ENCODE measurements around the gene CMTM5. TPM values are rescaled to one million over a fixed set of nuclear protein-coding genes. Genes with fewer than 3 reads are reported as not detected.
"Not testable (repeated sequence)": the region's sequence is repeated elsewhere in the genome, so short reads cannot be mapped to it uniquely, and the experiment has no call there.

CMTM5 gene
- polyA plus RNA-seq, 1 of the 3 experiments (the other 2 are of a cell fraction): 0.13 TPM

GRCh38 chr14:23425169-23425568 lies 48.3 kb downstream of the CMTM5 start (continued):
- TF ChIP-seq TEAD4 (IDR thresholded peaks at IDR 0.05; ENCODE audit: borderline replicate concordance, insufficient read depth) (no peak), POLR2AphosphoS5 (IDR thresholded peaks at IDR 0.05; ENCODE audit: low read depth, low read length) (no peak), FOXJ3 (CRISPR knock-in tag; IDR thresholded peaks at IDR 0.05) (no peak), ELF1 (IDR thresholded peaks at IDR 0.05) (no peak), CHD2 (IDR thresholded peaks at IDR 0.05; ENCODE audit: low read length, partially characterized antibody) (no peak), MAX (IDR thresholded peaks at IDR 0.05; ENCODE audit: low read depth) (no peak), GATA2 (CRISPR knock-in tag; IDR thresholded peaks at IDR 0.05) (no peak), RAD21 (IDR thresholded peaks at IDR 0.05; ENCODE audit: low read length) (no peak)

- H3K36me3 ChIP-seq (replicated peaks in 1 of 2; ENCODE audit: control insufficient read depth in 1 of 2, insufficient read depth in 2 of 2, low read length in 1 of 2); H3K79me2 ChIP-seq (ENCODE audit: insufficient read depth); H3K9me3 ChIP-seq; H3K27me3 ChIP-seq (ENCODE audit: insufficient read depth); DNase-seq; H4K20me1 ChIP-seq (ENCODE audit: insufficient read depth); H3K4me2 ChIP-seq; POLR2A ChIA-PET; CTCF ChIA-PET; H3K4me1 ChIP-seq (ENCODE audit: control insufficient read depth in 1 of 2, insufficient read depth in 2 of 2, low read depth in 1 of 2, low read length in 1 of 2); H3K9me2 ChIP-seq; H2AFZ ChIP-seq (ENCODE audit: low read depth); H3K9ac ChIP-seq; H3F3A ChIP-seq (replicated peaks; ENCODE audit: insufficient read depth); H3K4me3 ChIP-seq (ENCODE audit: low read depth in 2 of 2, low read length in 1 of 2); H3K27ac ChIP-seq (ENCODE audit: low read depth in 2 of 2, low read length in 1 of 2): not testable (repeated sequence)
- 17% methylated on average over 2 of the region's 6 CpGs for WGBS (ENCODE audit: low lambda C conversion rate)
Observed at GRCh38 chr14:23425798-23426197, 49.0 kb downstream of the CMTM5 start.

DNA sequence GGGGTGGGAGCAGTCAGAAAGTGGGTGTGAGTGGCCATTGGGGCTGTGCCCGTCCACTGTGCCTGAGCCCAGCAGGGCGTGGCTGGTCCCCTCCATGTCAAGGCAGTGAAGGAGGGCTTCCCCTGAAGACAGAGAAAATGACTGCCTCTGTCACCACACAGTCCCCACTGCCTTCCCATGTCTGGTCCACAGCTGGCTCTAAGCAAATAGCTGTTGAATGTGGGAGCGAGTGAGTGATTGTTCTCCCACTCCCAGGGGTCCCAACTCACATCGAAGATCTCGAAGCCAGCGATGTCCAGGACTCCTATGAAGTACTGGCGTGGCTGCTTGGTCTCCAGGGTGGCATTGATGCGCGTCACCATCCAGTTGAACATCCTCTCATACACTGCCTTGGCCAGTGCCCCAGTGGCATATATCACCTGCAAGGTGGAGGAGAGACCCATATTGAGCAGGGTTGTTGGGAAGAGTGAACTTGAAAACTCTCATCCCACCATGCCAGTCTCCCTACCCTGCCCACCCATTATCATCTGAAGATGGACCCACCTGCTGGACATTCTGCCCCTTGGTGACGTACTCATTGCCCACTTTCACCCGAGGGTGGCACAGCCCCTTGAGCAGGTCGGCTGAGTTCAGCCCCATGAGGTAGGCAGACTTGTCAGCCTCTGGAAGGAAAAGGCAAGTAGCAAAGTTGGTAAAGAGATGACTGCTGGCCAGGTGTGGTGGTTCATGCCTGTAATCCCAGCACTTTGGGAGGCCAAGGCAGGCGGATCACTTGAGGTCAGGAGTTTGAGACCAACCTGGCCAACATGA lies 52.0 kb downstream of the CMTM5 start:
- Histone ChIP-seq H3K9me2 (no peaks in the 10 kb centered on the region), H3K4me2 (no peak overlapping the region), H3K4me3 (ENCODE audit: low read depth in 2 of 2, low read length in 1 of 2) (no peak overlapping the region), H3K9me3 (no peaks in the 10 kb centered on the region), H3K4me1 (ENCODE audit: control insufficient read depth in 1 of 2, insufficient read depth in 2 of 2, low read depth in 1 of 2, low read length in 1 of 2) (no peaks in the 10 kb centered on the region; a peak in 1 of 4 replicates), H3K36me3 (replicated peaks in 1 of 2; ENCODE audit: control insufficient read depth in 1 of 2, insufficient read depth in 2 of 2, low read length in 1 of 2) (no peaks in the 10 kb centered on the region), H3K9ac (no peak overlapping the region), H3F3A (replicated peaks; ENCODE audit: insufficient read depth) (no peaks in the 10 kb centered on the region), H3K27ac (ENCODE audit: low read depth in 2 of 2, low read length in 1 of 2) (no peak overlapping the region), H2AFZ (ENCODE audit: low read depth) (no peak overlapping the region), H3K27me3 (ENCODE audit: insufficient read depth) (peaks cover 6% of the 10 kb centered on the region; the same call in 1 of the 2 replicates), H4K20me1 (ENCODE audit: insufficient read depth) (no peaks in the 10 kb centered on the region), H3K79me2 (ENCODE audit: insufficient read depth) (no peaks in the 10 kb centered on the region)
- ChIA-PET POLR2A (no interaction called here), CTCF (interaction anchor here (1.1 kb wide), 1 partner anchor 49 kb away, joined by 3 read pairs; no protein-coding TSS in a partner anchor)
- no peak for DNase-seq
- WGBS (ENCODE audit: low lambda C conversion rate): 29% methylated on average over 13 of the region's 13 CpGs
- no peak for TF ChIP-seq EZH2phosphoT487 (IDR thresholded peaks at IDR 0.05; ENCODE audit: borderline replicate concordance, low read depth)
- no peak for TF ChIP-seq ELF1 (IDR thresholded peaks at IDR 0.05)
- TF ChIP-seq, protein P1, sequence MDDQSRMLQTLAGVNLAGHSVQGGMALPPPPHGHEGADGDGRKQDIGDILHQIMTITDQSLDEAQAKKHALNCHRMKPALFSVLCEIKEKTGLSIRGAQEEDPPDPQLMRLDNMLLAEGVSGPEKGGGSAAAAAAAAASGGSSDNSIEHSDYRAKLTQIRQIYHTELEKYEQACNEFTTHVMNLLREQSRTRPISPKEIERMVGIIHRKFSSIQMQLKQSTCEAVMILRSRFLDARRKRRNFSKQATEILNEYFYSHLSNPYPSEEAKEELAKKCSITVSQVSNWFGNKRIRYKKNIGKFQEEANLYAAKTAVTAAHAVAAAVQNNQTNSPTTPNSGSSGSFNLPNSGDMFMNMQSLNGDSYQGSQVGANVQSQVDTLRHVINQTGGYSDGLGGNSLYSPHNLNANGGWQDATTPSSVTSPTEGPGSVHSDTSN (IDR thresholded peaks at IDR 0.05): no peak
- TF ChIP-seq GABPA (IDR thresholded peaks at IDR 0.05; ENCODE audit: low read depth): no peak
- TF ChIP-seq GATA2 (CRISPR knock-in tag; IDR thresholded peaks at IDR 0.05): no peak
- no peak for TF ChIP-seq RAD21 (IDR thresholded peaks at IDR 0.05; ENCODE audit: low read length)
- no peak for TF ChIP-seq MAX (IDR thresholded peaks at IDR 0.05; ENCODE audit: low read depth)
- no peak for TF ChIP-seq NFIC (IDR thresholded peaks at IDR 0.05; ENCODE audit: borderline replicate concordance)
- TF ChIP-seq SMC3 (IDR thresholded peaks at IDR 0.05; ENCODE audit: low read depth, low read length): no peak
- TF ChIP-seq YY1 (IDR thresholded peaks at IDR 0.05; ENCODE audit: low read depth): no peak
- no peak for TF ChIP-seq TEAD4 (IDR thresholded peaks at IDR 0.05; ENCODE audit: borderline replicate concordance, insufficient read depth)
- TF ChIP-seq NRF1 (IDR thresholded peaks at IDR 0.05; ENCODE audit: low read depth, low read length): no peak
- no peak for TF ChIP-seq TAF1 (IDR thresholded peaks at IDR 0.05; ENCODE audit: borderline replicate concordance, low read depth, low read length)
- no peak for TF ChIP-seq FOXM1 (IDR thresholded peaks at IDR 0.05; ENCODE audit: low read depth)
- TF ChIP-seq, protein P2, sequence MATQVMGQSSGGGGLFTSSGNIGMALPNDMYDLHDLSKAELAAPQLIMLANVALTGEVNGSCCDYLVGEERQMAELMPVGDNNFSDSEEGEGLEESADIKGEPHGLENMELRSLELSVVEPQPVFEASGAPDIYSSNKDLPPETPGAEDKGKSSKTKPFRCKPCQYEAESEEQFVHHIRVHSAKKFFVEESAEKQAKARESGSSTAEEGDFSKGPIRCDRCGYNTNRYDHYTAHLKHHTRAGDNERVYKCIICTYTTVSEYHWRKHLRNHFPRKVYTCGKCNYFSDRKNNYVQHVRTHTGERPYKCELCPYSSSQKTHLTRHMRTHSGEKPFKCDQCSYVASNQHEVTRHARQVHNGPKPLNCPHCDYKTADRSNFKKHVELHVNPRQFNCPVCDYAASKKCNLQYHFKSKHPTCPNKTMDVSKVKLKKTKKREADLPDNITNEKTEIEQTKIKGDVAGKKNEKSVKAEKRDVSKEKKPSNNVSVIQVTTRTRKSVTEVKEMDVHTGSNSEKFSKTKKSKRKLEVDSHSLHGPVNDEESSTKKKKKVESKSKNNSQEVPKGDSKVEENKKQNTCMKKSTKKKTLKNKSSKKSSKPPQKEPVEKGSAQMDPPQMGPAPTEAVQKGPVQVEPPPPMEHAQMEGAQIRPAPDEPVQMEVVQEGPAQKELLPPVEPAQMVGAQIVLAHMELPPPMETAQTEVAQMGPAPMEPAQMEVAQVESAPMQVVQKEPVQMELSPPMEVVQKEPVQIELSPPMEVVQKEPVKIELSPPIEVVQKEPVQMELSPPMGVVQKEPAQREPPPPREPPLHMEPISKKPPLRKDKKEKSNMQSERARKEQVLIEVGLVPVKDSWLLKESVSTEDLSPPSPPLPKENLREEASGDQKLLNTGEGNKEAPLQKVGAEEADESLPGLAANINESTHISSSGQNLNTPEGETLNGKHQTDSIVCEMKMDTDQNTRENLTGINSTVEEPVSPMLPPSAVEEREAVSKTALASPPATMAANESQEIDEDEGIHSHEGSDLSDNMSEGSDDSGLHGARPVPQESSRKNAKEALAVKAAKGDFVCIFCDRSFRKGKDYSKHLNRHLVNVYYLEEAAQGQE (IDR thresholded peaks at IDR 0.05; ENCODE audit: low read depth, low read length): no peak
- no peak for TF ChIP-seq MXI1 (IDR thresholded peaks at IDR 0.05; ENCODE audit: low read depth, low read length)
- TF ChIP-seq POLR2AphosphoS5 (IDR thresholded peaks at IDR 0.05; ENCODE audit: low read depth, low read length): no peak
